ENCODE measurements around the gene DUSP16.
"Not testable (repeated sequence)": the region's sequence is repeated elsewhere in the genome, so short reads cannot be mapped to it uniquely, and the experiment has no call there.

DUSP16 gene

GRCh38 chr12:12583510-12584178, 21.0 kb upstream of the DUSP16 start:
- no peak for DNase-seq (ENCODE audit: low spot score)

- no peak for DNase-seq (ENCODE audit: low spot score)
These were observed 20.2 kb upstream of the DUSP16 start for GRCh38 chr12:12582895-12583303.

GRCh38 chr12:12582193-12582881, 19.7 kb upstream of the DUSP16 start:
- no peak for DNase-seq (ENCODE audit: low spot score)

GRCh38 chr12:12580716-12581115, 18.1 kb upstream of the DUSP16 start:
- not testable (repeated sequence) for DNase-seq (ENCODE audit: low spot score)

- DNase-seq (ENCODE audit: low spot score): no peak
These were observed 15.1 kb upstream of the DUSP16 start for GRCh38 chr12:12577786-12578185.

GRCh38 chr12:12572659-12573058, 10.0 kb upstream of the DUSP16 start:
- DNase-seq (ENCODE audit: low spot score): no peak

- not testable (repeated sequence) for DNase-seq (ENCODE audit: low spot score)
These were observed 3.3 kb upstream of the DUSP16 start for GRCh38 chr12:12565971-12566370.

- DNase-seq (ENCODE audit: low spot score): no peak
These were observed 2.2 kb upstream of the DUSP16 start for GRCh38 chr12:12564911-12565310.

GRCh38 chr12:12563290-12563928, 746 bp upstream of the DUSP16 start:
- no peak for DNase-seq (ENCODE audit: low spot score)

GRCh38 chr12:12562016-12562483, 613 bp downstream of the DUSP16 start:
- DNase-seq (ENCODE audit: low spot score): peak; percentile 29

- no peak for DNase-seq (ENCODE audit: low spot score)
These were observed 1.2 kb downstream of the DUSP16 start for GRCh38 chr12:12561371-12562015.

- DNase-seq (ENCODE audit: low spot score): peak; percentile 36
These were observed 1.9 kb downstream of the DUSP16 start for GRCh38 chr12:12560587-12561370.

- DNase-seq (ENCODE audit: low spot score): no peak
These were observed 2.9 kb downstream of the DUSP16 start for GRCh38 chr12:12559719-12560296.

GRCh38 chr12:12558291-12558690, 4.4 kb downstream of the DUSP16 start:
- no peak for DNase-seq (ENCODE audit: low spot score)

GRCh38 chr12:12557733-12558132, 4.9 kb downstream of the DUSP16 start:
- DNase-seq (ENCODE audit: low spot score): no peak

- DNase-seq (ENCODE audit: low spot score): no peak
These were observed 7.0 kb downstream of the DUSP16 start for GRCh38 chr12:12555656-12556055.

- no peak for DNase-seq (ENCODE audit: low spot score)
These were observed 9.4 kb downstream of the DUSP16 start for GRCh38 chr12:12553208-12553785.

- DNase-seq (ENCODE audit: low spot score): no peak
These were observed 11.5 kb downstream of the DUSP16 start for GRCh38 chr12:12551115-12551514.

GRCh38 chr12:12550277-12550676, 12.4 kb downstream of the DUSP16 start:
- no peak for DNase-seq (ENCODE audit: low spot score)

GRCh38 chr12:12549426-12549825, 13.2 kb downstream of the DUSP16 start:
- no peak for DNase-seq (ENCODE audit: low spot score)

GRCh38 chr12:12548713-12549112, 13.9 kb downstream of the DUSP16 start:
- DNase-seq (ENCODE audit: low spot score): no peak
